CD4-positive, CD25-positive, alpha-beta regulatory T cell (primary cell): Measurements from ENCODE around the gene TTC7B. TPM values are rescaled to one million over a fixed set of nuclear protein-coding genes. Genes with fewer than 3 reads are reported as not detected.

Experiments
- ATAC-seq, 2 donors: fragments of 150-1000 bp; cut with Tn5 transposase; one replicate each; pipeline ENCODE4 v1.10.0; 2021; ENCODE audit warnings: low read depth in 2 of 2, moderate number of reproducible peaks in 2 of 2, moderate library complexity in 1 of 2
- DNase-seq, 3 donors: peaks; one replicate each; pipeline versions ENCODE4 v3.0.0 to v3.0.0-alpha.2; 2012 to 2022; ENCODE audit warnings: mixed read lengths in 1 of 3
- H3K27ac ChIP-seq: one replicate; pipeline ENCODE4 v1.7.0; 2013; ENCODE audit warnings: mild to moderate bottlenecking, low read length; ENCODE audit not compliant: insufficient read depth, poor library complexity, severe bottlenecking
- H3K27me3 ChIP-seq: one replicate; pipeline ENCODE4 v1.7.0; 2013; ENCODE audit warnings: low read length; ENCODE audit not compliant: control insufficient read depth, insufficient read depth
- H3K36me3 ChIP-seq: one replicate; pipeline ENCODE4 v1.7.0; 2013; ENCODE audit warnings: mild to moderate bottlenecking, low read length, moderate library complexity; ENCODE audit not compliant: control insufficient read depth, insufficient read depth
- H3K4me1 ChIP-seq: 2 replicates; pipeline ENCODE4 v1.7.0; 2013; ENCODE audit warnings: mild to moderate bottlenecking, low read length; ENCODE audit not compliant: insufficient read depth, control insufficient read depth, poor library complexity, severe bottlenecking
- H3K4me3 ChIP-seq: one replicate; pipeline ENCODE4 v1.7.0; 2013; ENCODE audit warnings: low read depth, mild to moderate bottlenecking, low read length, moderate library complexity
- H3K9me3 ChIP-seq, 2 experiments: 1 replicate in 1 of 2; 2 replicates in 1 of 2; pipeline ENCODE4 v1.7.0; 2013; ENCODE audit warnings: low read length in 2 of 2, mild to moderate bottlenecking in 1 of 2, moderate library complexity in 1 of 2; ENCODE audit not compliant: control insufficient read depth in 2 of 2
- H3K27ac Mint-ChIP-seq, 3 donors: one replicate each; pipeline ENCODE4 v1.8.0; 2020 to 2022; ENCODE audit warnings: mild to moderate bottlenecking in 3 of 3, mixed read lengths in 3 of 3, moderate library complexity in 2 of 3
- H3K27me3 Mint-ChIP-seq: one replicate; pipeline ENCODE4 v1.8.0; 2022; ENCODE audit warnings: mild to moderate bottlenecking, mixed read lengths
- H3K36me3 Mint-ChIP-seq: one replicate; pipeline ENCODE4 v1.8.0; 2020; ENCODE audit warnings: mixed read lengths
- H3K4me1 Mint-ChIP-seq, 4 donors: one replicate each; pipeline ENCODE4 v1.8.0; 2020 to 2022; ENCODE audit warnings: mixed read lengths in 4 of 4, mild to moderate bottlenecking in 1 of 4
- H3K4me3 Mint-ChIP-seq, 4 donors: one replicate each; pipeline ENCODE4 v1.8.0; 2020 to 2022; ENCODE audit warnings: mild to moderate bottlenecking in 4 of 4, mixed read lengths in 4 of 4, moderate library complexity in 3 of 4
- H3K9me3 Mint-ChIP-seq, 7 donors: one replicate each; pipeline ENCODE4 v1.8.0; 2020 to 2022; ENCODE audit warnings: mixed read lengths in 7 of 7, mild to moderate bottlenecking in 3 of 7, moderate library complexity in 2 of 7
- polyA plus RNA-seq, 4 donors: library from polyadenylated mRNA; unstranded; fragments of 300-500 nt; fragmentation: Illumina TruSeq; gene quantifications; one replicate each; pipeline ENCODE4 v1.2.3, GENCODE V29; 2021
- total RNA-seq: library from RNA; stranded (reverse); gene quantifications from one replicate; pipeline ENCODE4 v1.2.3, GENCODE V29; 2022

Gene TTC7B
- total and polyA plus RNA-seq, 5 donors from 2014 or later = 0.88 to 7.8 (median 1.0) TPM

GRCh38 chr14:90678846-90679362 is 137.3 kb downstream of the TTC7B start:
- peaks cover 16 to 46% (median 28%) of the 10 kb centered on the region in 4 donors for H3K4me1 Mint-ChIP-seq
- Histone ChIP-seq H3K4me1 (peaks cover 27% of the 10 kb centered on the region), H3K9me3 (no peaks in the 10 kb centered on the region), H3K27ac (no peak overlapping the region), H3K27me3 (no peaks in the 10 kb centered on the region), H3K36me3 (no peaks in the 10 kb centered on the region), H3K4me3 (no peak overlapping the region)
- H3K4me3 Mint-ChIP-seq = no peak overlapping the region
- ATAC-seq = peak; percentile 43 to 60
- no peaks in the 10 kb centered on the region for H3K9me3 Mint-ChIP-seq
- DNase-seq = peak in 1 of 3 donors; percentile 75
- H3K36me3 Mint-ChIP-seq = no peaks in the 10 kb centered on the region
- peak overlapping the region in 1 of 3 donors; percentile 78 for H3K27ac Mint-ChIP-seq
- no peaks in the 10 kb centered on the region for H3K27me3 Mint-ChIP-seq

- ATAC-seq (no peak), DNase-seq (no peak)
- no peaks in the 10 kb centered on the region for H3K36me3 ChIP-seq
- no peak overlapping the region for H3K4me3 ChIP-seq
- Mint-ChIP-seq H3K4me1 (peaks cover 16 to 46% (median 28%) of the 10 kb centered on the region in 4 donors), H3K4me3 (no peak overlapping the region), H3K36me3 (no peaks in the 10 kb centered on the region), H3K27me3 (no peaks in the 10 kb centered on the region), H3K9me3 (no peaks in the 10 kb centered on the region), H3K27ac (peak overlapping the region; percentile 82 to 99 (median 90))
- H3K4me1 ChIP-seq = peaks cover 27% of the 10 kb centered on the region
- no peaks in the 10 kb centered on the region for H3K9me3 ChIP-seq
- H3K27ac ChIP-seq = no peak overlapping the region
- no peaks in the 10 kb centered on the region for H3K27me3 ChIP-seq
Observed at GRCh38 chr14:90678420-90678819, 137.8 kb downstream of the TTC7B start.

DNA sequence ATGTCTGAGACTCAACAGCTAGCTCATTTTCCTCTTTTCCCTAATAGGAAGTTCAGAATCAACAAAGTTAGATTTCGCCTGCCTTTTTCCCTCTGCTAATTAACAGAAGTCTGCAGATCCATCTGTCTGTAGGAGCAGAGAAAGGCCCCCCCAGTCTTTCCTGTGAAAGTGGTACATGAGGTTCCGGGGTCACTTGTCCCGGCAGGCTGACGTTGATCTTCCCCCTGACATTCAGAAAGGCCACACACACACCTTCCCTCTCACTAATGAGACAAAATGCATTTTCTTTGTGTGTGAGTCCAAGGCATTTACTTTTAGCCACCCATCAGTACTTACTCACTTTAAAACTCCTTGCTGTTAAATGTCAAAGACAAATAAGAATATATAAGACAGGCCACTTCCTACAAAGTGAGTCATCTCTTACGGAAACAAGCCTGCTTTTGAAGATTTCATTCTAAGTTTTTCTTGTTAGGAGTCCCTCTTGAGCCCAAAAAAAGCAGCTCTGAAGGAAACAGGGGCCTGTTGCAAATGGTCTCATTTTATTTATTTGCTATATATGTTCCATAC is 138.7 kb downstream of the TTC7B start:
- Mint-ChIP-seq H3K27me3 (no peaks in the 10 kb centered on the region), H3K27ac (peak overlapping the region; percentile 82 to 99 (median 90)), H3K4me3 (peak overlapping the region; percentile 33 to 73 (median 72)), H3K9me3 (no peaks in the 10 kb centered on the region), H3K4me1 (peaks cover 19 to 53% (median 35%) of the 10 kb centered on the region in 4 donors), H3K36me3 (no peaks in the 10 kb centered on the region)
- no peaks in the 10 kb centered on the region for H3K36me3 ChIP-seq
- H3K27ac ChIP-seq = peak overlapping the region; percentile 61
- H3K9me3 ChIP-seq = no peaks in the 10 kb centered on the region
- H3K4me3 ChIP-seq = peak overlapping the region; percentile 60
- DNase-seq (peak in 2 of 3 donors; percentile 29 to 76), ATAC-seq (peak; percentile 86)
- peaks cover 27% of the 10 kb centered on the region for H3K4me1 ChIP-seq
- H3K27me3 ChIP-seq = no peaks in the 10 kb centered on the region

DNA sequence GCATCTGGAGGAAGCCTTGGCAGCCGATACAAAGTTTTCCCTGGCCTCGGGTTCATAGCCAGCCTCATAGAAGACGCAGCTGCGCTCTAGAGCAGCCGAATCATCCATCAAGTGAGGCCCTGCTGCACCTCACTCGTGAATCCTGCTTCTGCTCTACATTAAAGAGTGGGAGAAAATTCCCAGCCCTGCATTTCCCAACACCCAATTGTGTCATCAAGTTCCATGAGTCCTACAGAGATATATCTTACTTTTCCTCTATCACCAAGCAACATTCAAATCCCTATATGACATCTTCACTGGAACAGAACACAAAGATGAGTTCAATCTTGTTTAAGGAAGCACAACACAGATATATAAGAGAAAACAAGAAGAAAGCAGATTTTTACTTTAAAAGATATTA is 139.3 kb downstream of the TTC7B start:
- Histone ChIP-seq H3K27ac (no peak overlapping the region), H3K9me3 (no peaks in the 10 kb centered on the region), H3K36me3 (no peaks in the 10 kb centered on the region), H3K4me3 (peak overlapping the region; percentile 60), H3K27me3 (no peaks in the 10 kb centered on the region), H3K4me1 (peaks cover 27% of the 10 kb centered on the region)
- no peaks in the 10 kb centered on the region for H3K36me3 Mint-ChIP-seq
- no peaks in the 10 kb centered on the region for H3K9me3 Mint-ChIP-seq
- peaks cover 24 to 60% (median 41%) of the 10 kb centered on the region in 4 donors for H3K4me1 Mint-ChIP-seq
- no peak for DNase-seq
- no peak for ATAC-seq
- no peaks in the 10 kb centered on the region for H3K27me3 Mint-ChIP-seq
- H3K27ac Mint-ChIP-seq = peak overlapping the region; percentile 82 to 99 (median 90)
- peak overlapping the region in 1 of 4 donors; percentile 73 for H3K4me3 Mint-ChIP-seq

DNA sequence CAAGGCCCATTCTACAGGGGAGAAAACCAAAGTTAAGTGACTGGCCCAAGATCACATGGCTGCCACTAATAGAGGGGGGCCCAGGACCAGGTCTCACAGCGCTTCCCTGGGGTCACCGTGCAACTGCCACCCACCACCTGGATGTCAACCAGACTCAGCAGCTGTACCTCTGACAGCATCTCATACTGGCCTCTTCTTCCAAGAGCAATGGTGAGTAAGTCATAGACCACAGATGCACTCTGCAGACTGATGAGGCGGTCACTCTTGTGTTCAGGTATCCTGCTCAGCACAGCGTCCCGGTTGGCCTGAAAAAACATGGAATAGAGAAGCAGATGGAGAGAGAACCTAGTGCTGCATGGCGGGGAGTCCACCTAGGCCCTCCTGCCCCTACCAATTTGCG is 139.9 kb downstream of the TTC7B start:
- H3K36me3 ChIP-seq = no peaks in the 10 kb centered on the region
- Mint-ChIP-seq H3K4me1 (peaks cover 28 to 65% (median 47%) of the 10 kb centered on the region in 4 donors), H3K27ac (peak overlapping the region; percentile 23 to 82 (median 59)), H3K27me3 (no peaks in the 10 kb centered on the region), H3K36me3 (no peaks in the 10 kb centered on the region), H3K4me3 (peak overlapping the region in 1 of 4 donors; percentile 2), H3K9me3 (no peaks in the 10 kb centered on the region)
- no peak for ATAC-seq
- no peaks in the 10 kb centered on the region for H3K27me3 ChIP-seq
- DNase-seq = no peak
- no peak overlapping the region for H3K4me3 ChIP-seq
- peaks cover 32% of the 10 kb centered on the region for H3K4me1 ChIP-seq
- no peaks in the 10 kb centered on the region for H3K9me3 ChIP-seq
- no peak overlapping the region for H3K27ac ChIP-seq

DNA sequence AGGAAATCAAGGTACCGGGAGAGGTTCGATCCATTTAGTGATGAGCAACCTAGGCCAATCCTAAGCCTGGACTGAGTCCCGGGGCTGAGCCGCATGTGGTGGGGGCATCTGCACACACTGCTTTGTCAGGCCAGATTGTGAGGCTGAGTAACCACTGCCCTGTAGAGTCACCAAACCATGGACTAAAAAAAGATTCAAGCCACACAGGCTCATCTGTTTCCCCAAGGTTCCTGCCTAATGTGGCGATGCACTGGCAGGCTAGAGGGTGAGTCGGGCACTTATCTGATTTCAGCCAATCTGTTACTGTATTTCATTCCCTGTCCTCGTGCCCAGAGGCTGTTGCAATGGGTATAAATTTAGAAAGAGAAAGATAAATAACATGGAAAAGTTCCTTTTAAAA is 140.8 kb downstream of the TTC7B start:
- H3K36me3 ChIP-seq = no peaks in the 10 kb centered on the region
- no peak overlapping the region for H3K4me3 ChIP-seq
- no peaks in the 10 kb centered on the region for H3K36me3 Mint-ChIP-seq
- no peaks in the 10 kb centered on the region for H3K27me3 Mint-ChIP-seq
- peaks cover 31 to 75% (median 55%) of the 10 kb centered on the region in 4 donors for H3K4me1 Mint-ChIP-seq
- peaks cover 35% of the 10 kb centered on the region for H3K4me1 ChIP-seq
- no peak overlapping the region for H3K4me3 Mint-ChIP-seq
- DNase-seq (no peak), ATAC-seq (no peak)
- no peaks in the 10 kb centered on the region for H3K9me3 Mint-ChIP-seq
- no peak overlapping the region for H3K27ac ChIP-seq
- H3K27ac Mint-ChIP-seq = no peak overlapping the region
- no peaks in the 10 kb centered on the region for H3K9me3 ChIP-seq
- no peaks in the 10 kb centered on the region for H3K27me3 ChIP-seq

GRCh38 chr14:90674716-90675115 is 141.5 kb downstream of the TTC7B start:
- H3K27me3 ChIP-seq = no peaks in the 10 kb centered on the region
- ATAC-seq (no peak), DNase-seq (no peak)
- Mint-ChIP-seq H3K36me3 (peaks cover 3% of the 10 kb centered on the region), H3K4me3 (peak overlapping the region in 1 of 4 donors; percentile 12), H3K27ac (peak overlapping the region in 2 of 3 donors; percentile 15 to 30), H3K4me1 (peaks cover 31 to 75% (median 56%) of the 10 kb centered on the region in 4 donors), H3K9me3 (peaks cover 0 to 5% (median 2%) of the 10 kb centered on the region in 7 donors), H3K27me3 (no peaks in the 10 kb centered on the region)
- H3K9me3 ChIP-seq = no peaks in the 10 kb centered on the region
- H3K27ac ChIP-seq = no peak overlapping the region
- H3K4me1 ChIP-seq = peaks cover 35% of the 10 kb centered on the region
- no peaks in the 10 kb centered on the region for H3K36me3 ChIP-seq
- no peak overlapping the region for H3K4me3 ChIP-seq
